Adipocyte (in vitro differentiated cells): ENCODE measurements around the gene OR2T35.
"Not testable (repeated sequence)": the region's sequence is repeated elsewhere in the genome, so short reads cannot be mapped to it uniquely, and the experiment has no call there.

Source experiments
- DNase-seq: peaks from one replicate; pipeline ENCODE4 v3.0.0-alpha.2; 2015; ENCODE audit warnings: low read depth
- H3K27me3 ChIP-seq: replicated peaks from 2 replicates; pipeline ENCODE4 v1.7.0; 2013; ENCODE audit warnings: mild to moderate bottlenecking, low read length, moderate library complexity; ENCODE audit not compliant: control insufficient read depth, insufficient read depth
- H3K36me3 ChIP-seq: 2 replicates; pipeline ENCODE4 v1.7.0; 2013; ENCODE audit warnings: low read length, mild to moderate bottlenecking, moderate library complexity; ENCODE audit not compliant: control insufficient read depth, insufficient read depth, severe bottlenecking
- H3K4me1 ChIP-seq: 2 replicates; pipeline ENCODE4 v1.7.0; 2013; ENCODE audit warnings: mild to moderate bottlenecking, low read length, moderate library complexity; ENCODE audit not compliant: control insufficient read depth, insufficient read depth
- H3K4me3 ChIP-seq: 2 replicates; pipeline ENCODE4 v1.7.0; 2013; ENCODE audit warnings: mild to moderate bottlenecking, low read length, moderate library complexity
- H3K9ac ChIP-seq: 2 replicates; pipeline ENCODE4 v1.7.0; 2013; ENCODE audit warnings: mild to moderate bottlenecking, low read length, moderate library complexity
- H3K9me3 ChIP-seq: 2 replicates; pipeline ENCODE4 v1.7.0; 2013; ENCODE audit warnings: mild to moderate bottlenecking, low read length, moderate library complexity; ENCODE audit not compliant: control insufficient read depth

The OR2T35 gene

GRCh38 chr1:248645178-248645577 is at the start of gene OR2T35:
Gene OR2T35, minus strand, starts transcription at chr1:248645278. Its CDS starts 6,020 bp downstream, at chr1:248639258.
- H3K9me3 ChIP-seq, H3K27me3 ChIP-seq, DNase-seq, H3K4me3 ChIP-seq, H3K9ac ChIP-seq, H3K4me1 ChIP-seq, H3K36me3 ChIP-seq: not testable (repeated sequence)

GRCh38 chr1:248691567-248692155 is 46.6 kb upstream of the OR2T35 start:
- Histone ChIP-seq H3K9me3 (peaks cover 7% of the 10 kb centered on the region), H3K9ac (no peak overlapping the region), H3K4me3 (no peak overlapping the region), H3K36me3 (no peaks in the 10 kb centered on the region), H3K4me1 (no peaks in the 10 kb centered on the region), H3K27me3 (no peaks in the 10 kb centered on the region)
- no peak for DNase-seq

GRCh38 chr1:248688527-248689298 is 43.6 kb upstream of the OR2T35 start:
- H3K36me3 ChIP-seq: no peaks in the 10 kb centered on the region
- H3K9ac ChIP-seq: no peak overlapping the region
- H3K4me1 ChIP-seq: no peaks in the 10 kb centered on the region
- no peak for DNase-seq
- peaks cover 7% of the 10 kb centered on the region for H3K9me3 ChIP-seq
- no peaks in the 10 kb centered on the region for H3K27me3 ChIP-seq
- H3K4me3 ChIP-seq: no peak overlapping the region

GRCh38 chr1:248686815-248687214 is 41.7 kb upstream of the OR2T35 start:
- DNase-seq: no peak
- Histone ChIP-seq H3K4me3 (no peak overlapping the region), H3K9ac (no peak overlapping the region), H3K4me1 (no peaks in the 10 kb centered on the region), H3K9me3 (peaks cover 10% of the 10 kb centered on the region), H3K36me3 (no peaks in the 10 kb centered on the region), H3K27me3 (no peaks in the 10 kb centered on the region)

GRCh38 chr1:248681651-248682050 is 36.6 kb upstream of the OR2T35 start:
- peaks cover 5% of the 10 kb centered on the region for H3K9me3 ChIP-seq
- no peak for DNase-seq
- H3K9ac ChIP-seq: no peak overlapping the region
- H3K4me1 ChIP-seq: no peaks in the 10 kb centered on the region
- no peak overlapping the region for H3K4me3 ChIP-seq
- H3K27me3 ChIP-seq: no peaks in the 10 kb centered on the region
- no peaks in the 10 kb centered on the region for H3K36me3 ChIP-seq

GRCh38 chr1:248670003-248670402 is 24.9 kb upstream of the OR2T35 start:
- H3K9ac ChIP-seq: no peak overlapping the region
- no peak for DNase-seq
- H3K27me3 ChIP-seq: no peaks in the 10 kb centered on the region
- H3K36me3 ChIP-seq: no peaks in the 10 kb centered on the region
- H3K9me3 ChIP-seq: peaks cover 12% of the 10 kb centered on the region
- H3K4me1 ChIP-seq: no peaks in the 10 kb centered on the region
- no peak overlapping the region for H3K4me3 ChIP-seq

GRCh38 chr1:248663453-248664328 is 18.6 kb upstream of the OR2T35 start:
- not testable (repeated sequence) for H3K4me1 ChIP-seq, H3K9me3 ChIP-seq, H3K4me3 ChIP-seq, H3K9ac ChIP-seq, H3K27me3 ChIP-seq, H3K36me3 ChIP-seq, DNase-seq

- H3K27me3 ChIP-seq, H3K9me3 ChIP-seq, DNase-seq, H3K4me3 ChIP-seq, H3K4me1 ChIP-seq, H3K9ac ChIP-seq, H3K36me3 ChIP-seq: not testable (repeated sequence)
Observed at GRCh38 chr1:248656797-248657196, 11.7 kb upstream of the OR2T35 start.

GRCh38 chr1:248655354-248655753 is 10.3 kb upstream of the OR2T35 start, which contains the start of gene OR2T27:
Gene OR2T27, minus strand, starts transcription at chr1:248655528. Its CDS starts 4,644 bp downstream, at chr1:248650884.
- H3K4me1 ChIP-seq: not testable (repeated sequence)

GRCh38 chr1:248648770-248649536 is 3.9 kb upstream of the OR2T35 start:
- not testable (repeated sequence) for H3K4me1 ChIP-seq, H3K9me3 ChIP-seq, H3K27me3 ChIP-seq, DNase-seq, H3K9ac ChIP-seq, H3K4me3 ChIP-seq, H3K36me3 ChIP-seq

More at GRCh38 chr1:248655354-248655753, 10.3 kb upstream of the OR2T35 start, which contains the start of gene OR2T27:
- DNase-seq, H3K4me3 ChIP-seq, H3K9ac ChIP-seq, H3K27me3 ChIP-seq, H3K9me3 ChIP-seq, H3K36me3 ChIP-seq: not testable (repeated sequence)
